Naive thymus-derived CD8-positive, alpha-beta T cell (primary cell): ENCODE data around the gene PDGFRA. TPM values are rescaled to one million over a fixed set of nuclear protein-coding genes. Genes with fewer than 3 reads are reported as not detected.

Experiments used
- ATAC-seq, 2 donors: fragments of 150-1000 bp; cut with Tn5 transposase in 1 of 2; sonication (Bioruptor Pico), chemical (Tn5 transposase) in 1 of 2; 1 replicate in 1 of 2; 2 replicates in 1 of 2; pipeline ENCODE4 v1.10.0; 2021; ENCODE audit warnings: mild to moderate bottlenecking in 2 of 2, moderate library complexity in 2 of 2
- POLR2A ChIA-PET: fragments of 350-600 bp; sonication (Branson Sonifier 250); formaldehyde crosslinking; loops from one replicate; lab custom pipeline; 2021; ENCODE audit warnings: antibody characterized with exemption; lab: Charles Lee
- DNase-seq, 10 donors: peaks; one replicate each; pipeline versions ENCODE4 v3.0.0 to v3.0.0-alpha.2; 2020 to 2022
- H3K27ac Mint-ChIP-seq, 10 donors: one replicate each; pipeline ENCODE4 v1.8.0; 2020 to 2022; ENCODE audit warnings: mild to moderate bottlenecking in 10 of 10, mixed read lengths in 10 of 10, moderate library complexity in 4 of 10, inconsistent platforms in 1 of 10
- H3K27me3 Mint-ChIP-seq, 5 donors: one replicate each; pipeline ENCODE4 v1.8.0; 2021 to 2022; ENCODE audit warnings: mixed read lengths in 5 of 5
- H3K36me3 Mint-ChIP-seq, 3 donors: one replicate each; pipeline ENCODE4 v1.8.0; 2020 to 2022; ENCODE audit warnings: mixed read lengths in 3 of 3, mild to moderate bottlenecking in 2 of 3, inconsistent platforms in 1 of 3
- H3K4me1 Mint-ChIP-seq, 4 donors: one replicate each; pipeline ENCODE4 v1.8.0; 2021 to 2022; ENCODE audit warnings: mixed read lengths in 4 of 4
- H3K4me3 Mint-ChIP-seq, 10 donors: one replicate each; pipeline ENCODE4 v1.8.0; 2020 to 2022; ENCODE audit warnings: mild to moderate bottlenecking in 10 of 10, mixed read lengths in 10 of 10, moderate library complexity in 6 of 10, inconsistent platforms in 1 of 10
- H3K9me3 Mint-ChIP-seq, 9 donors: one replicate each; pipeline ENCODE4 v1.8.0; 2020 to 2022; ENCODE audit warnings: mixed read lengths in 9 of 9, mild to moderate bottlenecking in 3 of 9, inconsistent platforms in 1 of 9, moderate library complexity in 1 of 9
- polyA plus RNA-seq, 3 donors: library from polyadenylated mRNA; unstranded; fragments of 300-500 nt; fragmentation: Illumina TruSeq; gene quantifications; one replicate each; pipeline ENCODE4 v1.2.3, GENCODE V29; 2021
- total RNA-seq, 8 experiments: library from RNA in 2 of 8; stranded (reverse) in 2 of 8; gene quantifications; one replicate each; pipeline ENCODE4 v1.2.3 and lab custom pipeline; 2021 to 2026

The PDGFRA gene
- total RNA-seq (not detected), polyA plus RNA-seq (not detected), total RNA-seq (lab: John Stamatoyannopoulos, UW) (0 reads per million in 6 experiments)

DNA sequence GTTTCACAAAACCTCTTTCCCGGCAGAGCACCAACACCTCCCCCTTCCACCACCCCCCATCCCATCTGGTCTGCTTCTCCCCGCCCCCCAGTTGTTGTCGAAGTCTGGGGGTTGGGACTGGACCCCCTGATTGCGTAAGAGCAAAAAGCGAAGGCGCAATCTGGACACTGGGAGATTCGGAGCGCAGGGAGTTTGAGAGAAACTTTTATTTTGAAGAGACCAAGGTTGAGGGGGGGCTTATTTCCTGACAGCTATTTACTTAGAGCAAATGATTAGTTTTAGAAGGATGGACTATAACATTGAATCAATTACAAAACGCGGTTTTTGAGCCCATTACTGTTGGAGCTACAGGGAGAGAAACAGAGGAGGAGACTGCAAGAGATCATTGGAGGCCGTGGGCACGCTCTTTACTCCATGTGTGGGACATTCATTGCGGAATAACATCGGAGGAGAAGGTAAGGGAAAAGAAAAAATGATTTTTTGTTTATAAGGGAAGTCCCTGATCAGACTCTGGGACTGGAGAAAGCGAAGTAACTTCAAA lies at the start of gene PDGFRA:
Gene PDGFRA (plus strand): TSS at position 333 of the 541 bp plus-strand sequence. CDS start 29,476 bp downstream, outside the sequence.
- H3K4me1 Mint-ChIP-seq, result peaks cover 20 to 66% (median 58%) of the 10 kb centered on the region in 4 donors
- POLR2A ChIA-PET, result no interaction called here
- peaks cover 0 to 3% (median 0%) of the 10 kb centered on the region in 3 donors for H3K36me3 Mint-ChIP-seq
- peaks cover 28 to 86% (median 63%) of the 10 kb centered on the region in 5 donors for H3K27me3 Mint-ChIP-seq
- H3K27ac Mint-ChIP-seq, result peak within 1 kb of the TSS in 2 of 10 donors; percentile 30 to 44
- ATAC-seq (no peak), DNase-seq (no peak)
- no peaks in the 10 kb centered on the region for H3K9me3 Mint-ChIP-seq
- H3K4me3 Mint-ChIP-seq, result peak within 1 kb of the TSS in 9 of 10 donors; percentile 11 to 87 (median 76)

DNA sequence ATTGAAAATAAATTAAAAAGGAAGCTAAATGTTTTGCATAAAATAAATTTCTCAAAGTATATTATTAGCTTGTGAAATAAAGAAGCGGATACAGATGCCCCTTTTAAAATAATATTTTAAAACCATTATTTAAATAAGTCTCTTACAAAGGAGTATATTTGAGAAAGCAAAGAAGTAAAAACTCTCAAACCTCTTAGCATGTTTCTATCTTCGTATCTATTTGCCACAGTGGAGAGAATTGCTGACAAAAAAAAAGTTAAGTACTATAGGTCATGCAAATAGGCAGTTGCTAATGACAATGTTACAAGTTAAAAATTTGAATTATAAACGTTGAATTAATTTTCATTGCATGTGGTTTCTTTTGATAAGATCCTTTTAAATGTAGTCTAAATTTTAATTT lies 44.5 kb upstream of the PDGFRA start:
- Mint-ChIP-seq H3K9me3 (no peaks in the 10 kb centered on the region), H3K36me3 (no peaks in the 10 kb centered on the region), H3K4me3 (no peak overlapping the region), H3K27ac (no peak overlapping the region), H3K27me3 (peaks cover 1 to 8% (median 2%) of the 10 kb centered on the region in 5 donors), H3K4me1 (peaks cover 0 to 1% (median 0%) of the 10 kb centered on the region in 4 donors)
- no peak for ATAC-seq
- no peak for DNase-seq
- POLR2A ChIA-PET, result no interaction called here

DNA sequence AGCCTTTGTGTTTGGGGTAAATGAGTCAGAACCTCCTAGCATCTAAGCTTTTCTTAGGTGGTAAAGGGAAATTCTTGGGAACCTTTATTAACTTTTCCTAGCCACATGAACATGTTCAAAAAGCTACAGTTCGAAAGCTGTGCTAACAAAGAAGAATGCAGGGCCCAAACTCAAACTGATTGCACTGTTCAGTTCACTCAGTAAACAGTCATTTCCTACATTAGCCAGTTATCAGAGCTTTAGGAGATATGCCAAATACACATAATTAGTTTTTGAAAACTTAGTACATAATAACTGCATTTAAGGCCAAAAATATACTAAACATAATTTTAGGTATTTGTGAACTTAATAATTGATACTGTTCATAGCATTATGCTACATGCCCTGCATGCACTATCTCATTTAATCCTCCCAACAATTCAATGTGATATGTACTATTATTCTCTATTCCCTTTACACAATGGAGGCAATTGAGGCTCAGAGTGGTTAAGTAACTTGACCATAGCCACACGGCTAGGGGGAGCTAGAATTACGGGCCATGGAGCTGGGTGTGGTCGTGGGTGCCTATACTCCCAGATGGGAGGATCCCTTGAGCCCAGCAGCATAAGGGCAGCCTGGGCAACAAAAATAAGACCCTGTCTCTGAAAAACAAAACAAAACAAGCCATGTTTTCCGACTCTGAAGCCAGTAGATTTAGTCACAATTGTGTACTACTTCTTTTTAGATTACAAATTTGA lies 43.9 kb upstream of the PDGFRA start:
- ATAC-seq (no peak), DNase-seq (no peak)
- H3K27ac Mint-ChIP-seq, result no peak overlapping the region
- H3K36me3 Mint-ChIP-seq, result no peaks in the 10 kb centered on the region
- POLR2A ChIA-PET, result no interaction called here
- peaks cover 1 to 8% (median 2%) of the 10 kb centered on the region in 5 donors for H3K27me3 Mint-ChIP-seq
- no peaks in the 10 kb centered on the region for H3K4me1 Mint-ChIP-seq
- H3K9me3 Mint-ChIP-seq, result no peaks in the 10 kb centered on the region
- no peak overlapping the region for H3K4me3 Mint-ChIP-seq

DNA sequence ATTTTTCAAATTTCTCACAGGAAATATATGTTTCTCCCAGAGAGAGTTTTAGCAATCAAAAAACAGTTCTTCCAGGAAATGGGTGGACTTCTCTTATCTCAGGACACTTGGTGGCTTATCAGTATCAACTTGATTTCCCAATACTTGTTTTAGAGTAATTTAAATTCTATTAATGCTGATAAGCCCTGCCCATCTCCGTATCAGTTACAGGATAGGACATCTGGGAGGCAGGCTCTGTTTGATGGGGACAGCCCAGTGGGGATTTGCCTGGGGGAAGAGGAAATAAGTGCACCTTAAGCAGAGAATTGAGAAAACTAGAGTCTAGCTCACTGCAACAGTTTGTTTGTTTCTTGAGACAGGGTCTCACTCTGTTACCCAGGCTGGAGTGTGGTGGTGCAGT lies 43.2 kb upstream of the PDGFRA start:
- POLR2A ChIA-PET, result no interaction called here
- Mint-ChIP-seq H3K4me3 (no peak overlapping the region), H3K27ac (no peak overlapping the region), H3K9me3 (no peaks in the 10 kb centered on the region), H3K36me3 (no peaks in the 10 kb centered on the region), H3K27me3 (peaks cover 2 to 8% (median 4%) of the 10 kb centered on the region in 5 donors), H3K4me1 (no peaks in the 10 kb centered on the region)
- ATAC-seq (no peak), DNase-seq (no peak)

DNA sequence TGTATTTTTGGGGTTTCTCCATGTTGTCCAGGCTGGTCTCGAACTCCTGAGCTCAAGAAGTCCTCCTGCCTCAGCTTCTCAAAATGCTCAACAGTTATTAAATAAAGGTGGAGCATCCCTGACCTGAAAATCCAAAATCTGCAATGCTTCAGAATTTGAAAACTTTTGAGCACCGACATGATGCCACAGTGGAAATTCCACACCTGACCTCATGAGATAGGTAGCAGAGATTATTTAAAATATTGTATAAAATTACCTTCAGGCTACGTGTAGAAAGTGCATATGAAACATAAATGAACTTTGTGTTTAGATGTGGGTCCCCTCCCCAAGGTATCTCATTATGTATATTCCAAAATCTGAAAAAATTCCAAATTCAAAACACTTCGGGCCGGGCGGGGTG lies 42.7 kb upstream of the PDGFRA start:
- POLR2A ChIA-PET, result no interaction called here
- no peaks in the 10 kb centered on the region for H3K36me3 Mint-ChIP-seq
- no peak for ATAC-seq
- no peak for DNase-seq
- no peak overlapping the region for H3K27ac Mint-ChIP-seq
- H3K4me1 Mint-ChIP-seq, result no peaks in the 10 kb centered on the region
- H3K9me3 Mint-ChIP-seq, result no peaks in the 10 kb centered on the region
- H3K27me3 Mint-ChIP-seq, result peaks cover 2 to 8% (median 4%) of the 10 kb centered on the region in 5 donors
- no peak overlapping the region for H3K4me3 Mint-ChIP-seq

DNA sequence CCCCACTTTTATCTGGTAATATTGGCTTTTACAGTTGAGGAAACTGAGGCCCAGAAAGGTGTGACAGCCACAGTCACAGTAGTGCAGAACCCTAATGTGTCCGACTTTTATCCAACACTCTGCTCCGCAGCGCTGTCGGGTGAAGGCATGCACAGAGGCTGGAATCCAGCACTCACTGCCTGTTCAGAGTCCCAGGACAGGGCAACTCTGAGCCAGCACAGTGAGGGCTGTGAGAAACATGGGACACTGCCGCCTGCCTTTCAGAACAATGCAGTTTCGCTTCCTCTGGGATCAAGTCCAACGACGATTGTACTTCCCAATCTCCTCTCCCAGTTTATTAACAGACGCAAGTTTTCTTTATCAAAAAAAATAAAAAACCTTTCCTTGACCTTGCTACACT lies 41.9 kb upstream of the PDGFRA start:
- Mint-ChIP-seq H3K36me3 (no peaks in the 10 kb centered on the region), H3K4me3 (no peak overlapping the region), H3K9me3 (peaks cover 0 to 2% (median 0%) of the 10 kb centered on the region in 9 donors), H3K4me1 (no peaks in the 10 kb centered on the region), H3K27ac (no peak overlapping the region), H3K27me3 (peaks cover 2 to 8% (median 4%) of the 10 kb centered on the region in 5 donors)
- no peak for ATAC-seq
- POLR2A ChIA-PET, result no interaction called here
- no peak for DNase-seq

DNA sequence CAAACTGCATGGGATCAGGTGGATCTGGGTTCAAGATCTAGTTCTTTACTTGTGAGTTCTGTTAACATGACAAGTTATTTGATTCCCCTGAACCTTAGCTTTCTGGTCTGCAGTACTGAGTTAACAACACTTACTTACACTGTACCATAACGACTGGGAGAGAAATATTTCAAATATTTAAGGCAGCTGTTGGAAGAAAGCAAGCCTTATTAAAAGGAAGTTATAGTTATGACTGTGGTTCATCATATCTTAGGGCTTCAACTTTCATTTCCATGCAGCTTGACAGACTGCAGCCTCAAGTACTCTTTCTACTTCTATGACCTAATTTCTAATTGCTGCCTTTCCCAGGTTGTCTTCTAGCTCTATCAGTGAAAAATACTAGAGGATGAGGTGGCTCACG lies 40.0 kb upstream of the PDGFRA start:
- no peak overlapping the region for H3K4me3 Mint-ChIP-seq
- no peak for DNase-seq
- peaks cover 0 to 2% (median 0%) of the 10 kb centered on the region in 9 donors for H3K9me3 Mint-ChIP-seq
- H3K27ac Mint-ChIP-seq, result no peak overlapping the region
- H3K36me3 Mint-ChIP-seq, result no peaks in the 10 kb centered on the region
- H3K4me1 Mint-ChIP-seq, result no peaks in the 10 kb centered on the region
- ATAC-seq, result no peak
- POLR2A ChIA-PET, result no interaction called here
- peaks cover 0 to 8% (median 4%) of the 10 kb centered on the region in 5 donors for H3K27me3 Mint-ChIP-seq

DNA sequence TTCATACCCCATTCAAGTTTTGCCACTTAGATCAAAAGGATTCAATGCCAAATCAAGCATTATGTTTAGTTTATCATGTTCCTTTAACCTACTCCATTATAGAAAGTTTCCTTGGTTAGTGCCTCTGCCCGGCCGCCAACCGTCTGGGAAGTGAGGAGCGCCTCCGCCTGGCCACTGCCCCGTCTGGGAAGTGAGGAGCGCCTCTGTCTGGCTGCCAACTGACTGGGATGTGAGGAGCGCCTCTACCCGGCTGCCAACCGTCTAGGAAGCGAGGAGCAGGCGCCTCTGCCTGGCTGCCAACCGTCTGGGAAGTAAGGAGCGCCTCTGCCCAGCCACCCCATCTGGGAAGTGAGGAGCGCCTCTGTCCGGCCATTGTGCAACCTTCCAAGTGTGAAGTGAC lies 36.3 kb upstream of the PDGFRA start:
- Mint-ChIP-seq H3K4me1 (no peaks in the 10 kb centered on the region), H3K27me3 (peaks cover 0 to 9% (median 2%) of the 10 kb centered on the region in 5 donors), H3K9me3 (peaks cover 0 to 2% (median 0%) of the 10 kb centered on the region in 9 donors), H3K27ac (no peak overlapping the region), H3K36me3 (no peaks in the 10 kb centered on the region), H3K4me3 (no peak overlapping the region)
- DNase-seq, result no peak
- ATAC-seq, result no peak
- POLR2A ChIA-PET, result no interaction called here

DNA sequence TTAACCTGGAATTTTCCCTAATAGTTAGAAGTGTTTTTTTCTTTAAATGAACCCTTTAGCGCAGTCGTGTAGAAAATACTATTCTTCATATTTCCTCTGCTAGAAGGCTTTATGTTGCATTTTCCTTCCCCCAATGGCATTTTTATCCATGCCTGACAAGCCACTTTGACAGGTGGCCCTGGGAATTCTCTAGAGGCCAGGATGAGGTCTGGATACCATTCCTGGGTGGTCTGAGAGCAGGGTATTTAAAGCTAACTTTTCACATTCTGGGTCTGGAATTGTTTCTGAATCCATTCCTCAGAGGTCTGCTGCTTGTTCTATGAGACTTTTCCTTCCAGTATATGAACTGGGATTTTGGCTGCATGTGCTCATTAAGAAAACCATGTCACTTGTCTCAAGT lies 31.2 kb upstream of the PDGFRA start:
- Mint-ChIP-seq H3K9me3 (no peaks in the 10 kb centered on the region), H3K36me3 (peaks cover 0 to 7% (median 0%) of the 10 kb centered on the region in 3 donors), H3K27ac (no peak overlapping the region), H3K4me3 (no peak overlapping the region), H3K27me3 (peaks cover 0 to 3% (median 0%) of the 10 kb centered on the region in 5 donors), H3K4me1 (no peaks in the 10 kb centered on the region)
- POLR2A ChIA-PET, result no interaction called here
- ATAC-seq, result no peak
- no peak for DNase-seq

DNA sequence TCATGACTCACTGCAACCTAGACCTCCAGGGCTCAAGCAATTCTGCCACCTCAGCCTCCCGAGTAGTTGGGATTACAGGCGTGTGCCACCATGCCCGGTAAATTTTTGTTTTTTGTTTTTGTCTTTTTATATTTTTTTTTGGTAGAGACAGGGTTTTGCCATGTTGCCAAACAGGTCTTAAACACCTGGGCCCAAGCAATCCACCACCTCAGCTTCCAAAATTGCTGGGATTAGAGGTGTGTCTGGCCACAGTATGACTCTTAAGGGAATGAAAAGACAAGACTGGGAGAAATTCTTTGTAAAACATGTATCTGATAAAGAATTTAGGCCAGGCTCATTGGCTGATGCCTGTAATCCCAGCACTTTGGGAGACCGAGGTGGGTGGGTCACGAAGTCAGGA lies 29.2 kb upstream of the PDGFRA start:
- no peak overlapping the region for H3K4me3 Mint-ChIP-seq
- H3K36me3 Mint-ChIP-seq, result peaks cover 0 to 7% (median 0%) of the 10 kb centered on the region in 3 donors
- H3K9me3 Mint-ChIP-seq, result no peaks in the 10 kb centered on the region
- DNase-seq, result no peak
- ATAC-seq, result no peak
- peaks cover 0 to 6% (median 0%) of the 10 kb centered on the region in 5 donors for H3K27me3 Mint-ChIP-seq
- POLR2A ChIA-PET, result no interaction called here
- no peak overlapping the region for H3K27ac Mint-ChIP-seq
- no peaks in the 10 kb centered on the region for H3K4me1 Mint-ChIP-seq

DNA sequence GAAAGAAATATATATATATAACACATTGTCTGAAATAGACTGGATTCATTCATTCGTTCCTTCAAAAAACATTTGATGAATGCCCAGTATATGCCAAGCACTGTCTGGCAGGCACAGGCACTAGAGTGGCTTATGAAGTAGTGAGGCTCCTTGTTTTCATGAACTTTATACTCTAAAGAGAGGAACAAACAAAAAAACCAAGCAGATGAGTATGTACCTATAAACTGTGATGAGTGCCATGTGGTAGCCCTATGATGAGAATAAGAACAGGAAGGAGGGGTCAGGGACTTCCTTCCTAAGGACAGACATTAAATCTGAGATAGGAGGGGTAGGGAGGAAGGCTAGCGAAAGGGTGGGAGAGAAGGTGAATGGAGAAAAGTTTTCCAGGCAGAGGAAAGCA lies 19.5 kb upstream of the PDGFRA start:
- no peak overlapping the region for H3K27ac Mint-ChIP-seq
- peaks cover 13 to 28% (median 27%) of the 10 kb centered on the region in 5 donors for H3K27me3 Mint-ChIP-seq
- H3K36me3 Mint-ChIP-seq, result no peaks in the 10 kb centered on the region
- H3K4me1 Mint-ChIP-seq, result no peaks in the 10 kb centered on the region
- DNase-seq (no peak), ATAC-seq (no peak)
- H3K4me3 Mint-ChIP-seq, result no peak overlapping the region
- POLR2A ChIA-PET, result no interaction called here
- H3K9me3 Mint-ChIP-seq, result peaks cover 0 to 2% (median 0%) of the 10 kb centered on the region in 9 donors

DNA sequence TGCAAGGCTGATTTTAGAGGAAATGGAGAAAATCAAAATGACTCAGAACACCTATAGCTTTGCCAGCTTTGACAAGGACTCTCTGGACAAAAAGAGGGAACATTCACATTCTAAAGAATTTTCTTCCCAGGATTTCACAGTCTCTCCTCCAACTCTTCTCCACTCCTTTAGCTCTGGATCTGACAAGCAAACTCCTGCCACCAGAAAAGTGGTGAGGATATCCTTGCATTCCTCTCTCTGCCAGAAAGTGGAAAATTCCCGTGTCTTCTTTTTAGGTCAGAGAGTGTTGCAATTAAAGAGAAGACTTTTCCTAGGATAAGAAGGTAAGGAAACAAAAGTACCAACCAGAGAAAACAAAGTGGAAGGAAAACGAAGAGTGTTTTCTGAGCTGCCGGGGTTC lies 16.1 kb upstream of the PDGFRA start:
- no peak overlapping the region for H3K4me3 Mint-ChIP-seq
- H3K9me3 Mint-ChIP-seq, result peaks cover 0 to 2% (median 0%) of the 10 kb centered on the region in 9 donors
- H3K27me3 Mint-ChIP-seq, result peaks cover 18 to 38% (median 27%) of the 10 kb centered on the region in 5 donors
- DNase-seq (no peak), ATAC-seq (no peak)
- POLR2A ChIA-PET, result interaction anchor here (0.6 kb wide), 1 partner anchor 290 kb away, joined by 4 read pairs; no protein-coding TSS in a partner anchor
- H3K36me3 Mint-ChIP-seq, result no peaks in the 10 kb centered on the region
- no peak overlapping the region for H3K27ac Mint-ChIP-seq
- peaks cover 0 to 8% (median 6%) of the 10 kb centered on the region in 4 donors for H3K4me1 Mint-ChIP-seq

DNA sequence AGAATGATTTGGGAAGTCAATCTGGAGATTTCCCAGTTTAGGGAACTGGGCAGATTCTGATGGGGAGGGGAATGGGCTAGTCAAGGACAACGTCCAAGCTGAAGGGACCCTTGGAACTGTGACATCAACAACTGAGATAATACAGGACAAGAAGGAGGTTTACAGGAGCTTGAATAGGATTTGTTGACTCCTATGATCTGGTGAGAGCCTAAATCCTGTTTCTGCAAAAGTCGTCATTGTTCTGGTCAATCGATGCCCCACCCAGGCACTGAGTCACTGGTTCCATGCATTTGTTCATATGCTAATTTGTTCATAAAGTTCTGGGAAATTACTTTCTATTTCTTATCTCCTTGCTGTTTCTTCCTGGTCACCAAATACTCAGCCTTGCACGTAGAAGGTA lies 15.3 kb upstream of the PDGFRA start:
- Mint-ChIP-seq H3K27ac (no peak overlapping the region), H3K36me3 (no peaks in the 10 kb centered on the region), H3K27me3 (peaks cover 18 to 46% (median 35%) of the 10 kb centered on the region in 5 donors), H3K4me1 (peaks cover 0 to 8% (median 6%) of the 10 kb centered on the region in 4 donors), H3K9me3 (peaks cover 0 to 2% (median 0%) of the 10 kb centered on the region in 9 donors), H3K4me3 (no peak overlapping the region)
- DNase-seq, result no peak
- POLR2A ChIA-PET, result interaction anchor here (0.6 kb wide), 1 partner anchor 291 kb away, joined by 4 read pairs; no protein-coding TSS in a partner anchor
- no peak for ATAC-seq
